Natural killer cell (primary cell): ENCODE data around the gene PCYOX1L. TPM values are rescaled to one million over a fixed set of nuclear protein-coding genes. Genes with fewer than 3 reads are reported as not detected.

ENCODE experiments used
- ATAC-seq, 3 donors: fragments of 150-1000 bp in 2 of 3; fragments of 200-7000 bp in 1 of 3; cut with Tn5 transposase; 1 replicate in 1 of 3; 2 replicates in 2 of 3; pipeline ENCODE4 v1.10.0; 2021; ENCODE audit warnings: mild to moderate bottlenecking in 2 of 3, moderate library complexity in 2 of 3
- DNase-seq, 2 donors: peaks; one replicate each; pipeline versions ENCODE4 v3.0.0 to v3.0.0-alpha.2; 2013 to 2021; ENCODE audit warnings: mixed read lengths in 1 of 2
- H3K27ac ChIP-seq: one replicate; pipeline ENCODE4 v1.5.1; 2013; ENCODE audit warnings: mild to moderate bottlenecking, low read length
- H3K27me3 ChIP-seq: one replicate; pipeline ENCODE4 v1.6.1; 2013; ENCODE audit warnings: low read length; ENCODE audit not compliant: control insufficient read depth, insufficient read depth
- H3K36me3 ChIP-seq: one replicate; pipeline ENCODE4 v1.6.1; 2013; ENCODE audit warnings: low read length; ENCODE audit not compliant: control insufficient read depth, insufficient read depth
- H3K4me1 ChIP-seq: one replicate; pipeline ENCODE4 v1.6.1; 2013; ENCODE audit warnings: low read length; ENCODE audit not compliant: control insufficient read depth, insufficient read depth
- H3K4me3 ChIP-seq: one replicate; pipeline ENCODE4 v1.5.1; 2013; ENCODE audit warnings: low read length
- H3K9me3 ChIP-seq: one replicate; pipeline ENCODE4 v1.6.1; 2013; ENCODE audit warnings: low read length; ENCODE audit not compliant: control insufficient read depth, insufficient read depth
- H3K27ac Mint-ChIP-seq, 2 donors: one replicate each; pipeline ENCODE4 v1.8.0; 2022; ENCODE audit warnings: mild to moderate bottlenecking in 2 of 2, mixed read lengths in 2 of 2, moderate library complexity in 1 of 2
- H3K27me3 Mint-ChIP-seq, 2 donors: one replicate each; pipeline ENCODE4 v1.8.0; 2022; ENCODE audit warnings: low read depth in 2 of 2, mixed read lengths in 2 of 2
- H3K36me3 Mint-ChIP-seq: one replicate; pipeline ENCODE4 v1.8.0; 2022; ENCODE audit warnings: mixed read lengths
- H3K4me1 Mint-ChIP-seq, 2 donors: one replicate each; pipeline ENCODE4 v1.8.0; 2022; ENCODE audit warnings: mixed read lengths in 2 of 2
- H3K4me3 Mint-ChIP-seq: one replicate; pipeline ENCODE4 v1.8.0; 2022; ENCODE audit warnings: mild to moderate bottlenecking, moderate library complexity, mixed read lengths
- H3K9me3 Mint-ChIP-seq, 2 donors: one replicate each; pipeline ENCODE4 v1.8.0; 2022; ENCODE audit warnings: mixed read lengths in 2 of 2
- WGBS: methylation state at CpG from one replicate; pipeline ENCODE4 v1.1.7; 2013; ENCODE audit warnings: missing lambda C conversion rate; ENCODE audit not compliant: insufficient coverage; 5-methylcytosine and 5-hydroxymethylcytosine counted together
- intact Hi-C: fragments of 100-400 bp; cut with micrococcal nuclease; formaldehyde crosslinking; loops from one replicate; pipeline ENCODE4 v1.14.2; 2022
- total RNA-seq, 4 donors: library from RNA; stranded (reverse); fragments of 120-200 nt in 1 of 4; gene quantifications; one replicate each; pipeline versions ENCODE4 v1.2.3 to v1.2.4, GENCODE V29; 2013 to 2022
- TF ChIP-seq, protein P1 (sequence below): fragments of 200-600 bp; IDR thresholded peaks from one replicate; pipeline ENCODE4 v1.8.0; 2022; ENCODE audit warnings: antibody characterized with exemption

PCYOX1L gene
- total RNA-seq, 3 donors from 2014 or later (not counting 1 experiment from before 2014, with no cell fraction given) = 16.6 to 18.1 (median 16.8) TPM

DNA sequence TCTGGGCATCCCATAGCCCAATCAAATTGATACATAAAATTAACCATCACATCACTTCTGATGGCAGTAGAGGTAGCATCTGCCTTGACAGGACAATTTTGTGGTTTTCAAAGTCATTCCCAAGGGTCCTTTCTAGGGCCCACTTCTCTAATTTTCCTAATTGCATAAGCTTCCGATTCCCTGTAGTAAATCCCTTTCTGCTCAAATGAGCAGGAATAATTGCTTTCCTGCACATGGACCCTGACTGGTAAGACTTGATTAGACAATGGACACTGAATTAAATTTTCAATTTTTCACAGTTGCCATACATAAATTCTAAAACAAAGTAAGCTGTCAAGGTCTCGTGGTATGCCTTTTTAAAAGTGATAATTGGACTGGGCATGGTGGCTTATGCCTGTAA, 43.2 kb downstream of the PCYOX1L start:
- WGBS = 92% methylated on average over 2 of the region's 2 CpGs
- ATAC-seq (no peak), DNase-seq (no peak)
- Mint-ChIP-seq H3K27me3 (peaks cover 4 to 13% of the 10 kb centered on the region in 2 donors), H3K27ac (no peak overlapping the region), H3K4me3 (no peak overlapping the region), H3K4me1 (no peaks in the 10 kb centered on the region), H3K36me3 (no peaks in the 10 kb centered on the region), H3K9me3 (no peaks in the 10 kb centered on the region)
- Histone ChIP-seq H3K4me3 (no peak overlapping the region), H3K27me3 (no peaks in the 10 kb centered on the region), H3K9me3 (no peaks in the 10 kb centered on the region), H3K4me1 (no peaks in the 10 kb centered on the region), H3K36me3 (no peaks in the 10 kb centered on the region), H3K27ac (no peak overlapping the region)
- TF ChIP-seq, protein P1, sequence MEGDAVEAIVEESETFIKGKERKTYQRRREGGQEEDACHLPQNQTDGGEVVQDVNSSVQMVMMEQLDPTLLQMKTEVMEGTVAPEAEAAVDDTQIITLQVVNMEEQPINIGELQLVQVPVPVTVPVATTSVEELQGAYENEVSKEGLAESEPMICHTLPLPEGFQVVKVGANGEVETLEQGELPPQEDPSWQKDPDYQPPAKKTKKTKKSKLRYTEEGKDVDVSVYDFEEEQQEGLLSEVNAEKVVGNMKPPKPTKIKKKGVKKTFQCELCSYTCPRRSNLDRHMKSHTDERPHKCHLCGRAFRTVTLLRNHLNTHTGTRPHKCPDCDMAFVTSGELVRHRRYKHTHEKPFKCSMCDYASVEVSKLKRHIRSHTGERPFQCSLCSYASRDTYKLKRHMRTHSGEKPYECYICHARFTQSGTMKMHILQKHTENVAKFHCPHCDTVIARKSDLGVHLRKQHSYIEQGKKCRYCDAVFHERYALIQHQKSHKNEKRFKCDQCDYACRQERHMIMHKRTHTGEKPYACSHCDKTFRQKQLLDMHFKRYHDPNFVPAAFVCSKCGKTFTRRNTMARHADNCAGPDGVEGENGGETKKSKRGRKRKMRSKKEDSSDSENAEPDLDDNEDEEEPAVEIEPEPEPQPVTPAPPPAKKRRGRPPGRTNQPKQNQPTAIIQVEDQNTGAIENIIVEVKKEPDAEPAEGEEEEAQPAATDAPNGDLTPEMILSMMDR = no peak
- intact Hi-C loops = no loop called here

DNA sequence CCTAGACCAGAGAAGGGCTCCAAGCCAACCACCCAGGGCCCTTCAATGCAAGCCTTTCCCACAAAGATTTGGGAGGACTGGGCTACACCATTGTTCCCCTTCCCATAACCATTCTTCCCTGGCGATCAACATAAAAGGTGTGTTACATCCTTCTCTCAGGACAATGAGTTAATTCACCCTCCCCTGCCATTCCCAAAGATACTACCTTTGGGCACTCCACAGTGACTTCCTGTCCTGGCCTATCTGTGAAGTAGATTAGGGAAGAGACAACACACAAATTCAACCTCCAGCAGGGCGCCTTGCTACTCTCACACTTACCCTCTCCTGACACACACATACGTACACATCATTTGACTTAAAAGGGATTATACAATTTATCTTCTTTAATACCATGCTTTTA, 44.4 kb downstream of the PCYOX1L start:
- Histone ChIP-seq H3K36me3 (no peaks in the 10 kb centered on the region), H3K9me3 (no peaks in the 10 kb centered on the region), H3K4me3 (no peak overlapping the region), H3K4me1 (no peaks in the 10 kb centered on the region), H3K27ac (no peak overlapping the region), H3K27me3 (no peaks in the 10 kb centered on the region)
- DNase-seq (no peak), ATAC-seq (no peak)
- Mint-ChIP-seq H3K9me3 (no peaks in the 10 kb centered on the region), H3K27ac (no peak overlapping the region), H3K36me3 (no peaks in the 10 kb centered on the region), H3K27me3 (peaks cover 2 to 13% of the 10 kb centered on the region in 2 donors), H3K4me3 (no peak overlapping the region), H3K4me1 (no peaks in the 10 kb centered on the region)
- TF ChIP-seq, protein P1 = no peak
- intact Hi-C loops = no loop called here
- 100% methylated on average over 3 of the region's 3 CpGs for WGBS

DNA sequence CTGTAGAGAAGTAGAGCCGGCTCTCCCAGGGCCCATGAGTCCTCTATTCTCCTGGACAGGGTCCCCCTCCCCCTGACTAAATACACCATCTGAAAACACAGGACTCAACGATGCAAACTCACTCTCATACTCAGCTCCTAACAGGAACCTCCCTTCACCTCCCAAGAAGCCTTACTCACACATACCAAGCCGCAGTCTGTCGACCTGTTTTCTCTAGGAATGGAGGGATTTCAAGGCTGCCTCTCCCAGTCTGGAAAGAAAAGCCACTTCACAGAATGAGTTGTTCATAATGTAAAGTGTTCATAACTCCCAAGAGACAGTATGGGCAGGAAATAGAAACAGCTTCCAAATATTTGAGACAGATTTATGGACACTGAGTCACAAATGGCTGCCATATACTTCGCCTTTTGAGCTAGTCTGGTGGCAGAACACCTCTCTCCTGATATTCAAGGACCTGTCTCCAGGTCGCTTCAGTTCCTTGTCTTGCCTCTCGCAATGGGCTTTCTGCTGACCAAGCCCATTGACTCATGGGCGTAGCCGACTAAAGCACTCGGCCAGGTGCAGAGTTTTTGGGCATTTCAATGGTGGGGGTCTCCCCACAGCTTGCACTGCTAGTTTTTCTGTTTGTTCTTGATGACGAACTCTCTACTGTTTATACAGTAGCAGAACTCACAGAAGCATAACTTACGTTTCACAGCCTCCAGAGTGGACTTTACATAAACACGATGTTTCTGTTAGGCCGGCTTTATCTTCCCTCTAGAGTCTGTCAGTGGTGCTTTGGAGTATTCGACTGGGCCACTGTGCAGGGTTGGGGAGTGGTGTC, 46.3 kb downstream of the PCYOX1L start:
- H3K4me3 ChIP-seq = no peak overlapping the region
- no peaks in the 10 kb centered on the region for H3K4me1 ChIP-seq
- WGBS = 92% methylated on average over 14 of the region's 15 CpGs
- H3K36me3 Mint-ChIP-seq = no peaks in the 10 kb centered on the region
- no peaks in the 10 kb centered on the region for H3K4me1 Mint-ChIP-seq
- peaks cover 3 to 13% of the 10 kb centered on the region in 2 donors for H3K27me3 Mint-ChIP-seq
- no peak overlapping the region for H3K4me3 Mint-ChIP-seq
- H3K36me3 ChIP-seq = no peaks in the 10 kb centered on the region
- no peak for ATAC-seq
- intact Hi-C loops = no loop called here
- no peak overlapping the region for H3K27ac Mint-ChIP-seq
- no peaks in the 10 kb centered on the region for H3K9me3 ChIP-seq
- TF ChIP-seq, protein P1 = no peak
- H3K27ac ChIP-seq = no peak overlapping the region
- H3K27me3 ChIP-seq = no peaks in the 10 kb centered on the region
- DNase-seq = no peak
- no peaks in the 10 kb centered on the region for H3K9me3 Mint-ChIP-seq
